Hepatic stellate cell (primary cell): ENCODE data around the gene ADORA2A.
A peak's percentile ranks its signal among the peaks of the same experiment; 100 is the strongest.

Experiments
- DNase-seq: peaks from one replicate; pipeline ENCODE4 v3.0.0; 2011; ENCODE audit warnings: low spot score

Gene ADORA2A

DNA sequence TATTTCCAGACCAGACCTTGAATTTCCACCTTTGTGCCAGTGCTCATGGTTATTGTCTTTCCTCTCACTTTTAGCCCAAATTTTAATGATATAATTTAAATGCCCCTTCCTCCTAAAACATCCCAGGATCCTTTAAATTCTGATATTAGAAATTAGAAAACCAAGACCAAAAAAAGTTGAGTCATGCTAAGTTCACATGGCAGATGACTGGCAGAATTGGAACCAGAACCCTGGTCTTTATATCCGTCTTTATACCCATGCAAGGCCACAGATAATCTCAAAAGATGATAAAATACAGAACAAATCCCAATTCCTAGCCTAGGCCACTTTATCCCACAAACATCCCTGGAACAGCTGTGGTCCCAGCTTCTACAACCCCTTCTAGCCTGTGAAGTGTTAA lies 26.5 kb downstream of the ADORA2A start:
- DNase-seq = no peak

DNA sequence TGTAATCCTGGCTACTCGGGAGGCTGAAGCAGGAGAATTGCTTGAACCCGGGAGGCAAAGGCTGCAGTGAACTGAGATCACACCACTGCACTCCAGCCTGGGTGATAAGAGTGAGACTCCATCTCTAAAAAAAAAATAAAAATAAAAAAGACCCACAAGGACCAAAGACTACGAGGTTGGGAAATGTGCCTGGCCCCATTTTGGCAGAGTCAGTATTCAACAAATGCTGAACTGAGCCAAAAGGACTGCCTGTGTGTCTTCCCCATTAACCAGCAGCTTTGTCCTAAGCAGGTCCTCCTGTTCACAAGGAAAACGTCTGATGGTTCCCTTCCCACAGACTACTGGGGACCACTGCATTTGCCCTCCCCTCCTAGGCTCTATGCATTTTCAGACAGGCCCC lies 27.6 kb downstream of the ADORA2A start:
- no peak for DNase-seq

DNA sequence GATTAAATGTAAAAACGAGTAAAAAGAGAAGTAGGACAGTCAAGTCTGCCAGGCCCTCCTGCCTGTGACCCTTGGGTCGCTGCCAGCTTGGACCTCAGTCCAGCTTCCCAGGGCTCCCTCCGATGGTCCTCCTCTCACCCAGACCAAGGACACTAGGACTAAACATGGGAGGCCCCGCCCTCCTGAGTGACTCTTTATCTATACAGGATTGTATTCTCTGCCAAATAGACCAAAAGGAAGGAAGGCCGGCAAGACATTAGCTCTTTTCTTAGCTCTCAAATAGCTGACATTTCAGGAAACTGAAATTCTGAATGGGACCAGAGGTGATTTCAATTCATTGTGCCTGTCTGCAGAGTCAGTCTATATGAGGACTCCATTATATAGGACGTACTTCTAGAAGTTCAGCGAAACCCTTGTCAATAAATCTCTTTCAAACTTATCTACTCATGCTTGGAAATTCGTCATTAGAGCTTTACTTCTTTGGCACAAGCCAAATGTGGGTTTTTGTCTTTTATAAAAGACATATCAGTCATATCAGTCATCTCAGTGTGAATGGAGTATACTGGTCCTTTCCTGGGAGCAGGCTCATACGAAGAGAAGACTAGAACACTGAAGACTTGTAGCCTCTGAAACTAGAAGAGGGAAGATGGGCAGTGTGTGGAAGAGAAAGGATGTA lies 28.5 kb downstream of the ADORA2A start:
- no peak for DNase-seq

- DNase-seq = no peak
Measured at GRCh38 chr22:24457894-24458420, 30.6 kb downstream of the ADORA2A start.

DNA sequence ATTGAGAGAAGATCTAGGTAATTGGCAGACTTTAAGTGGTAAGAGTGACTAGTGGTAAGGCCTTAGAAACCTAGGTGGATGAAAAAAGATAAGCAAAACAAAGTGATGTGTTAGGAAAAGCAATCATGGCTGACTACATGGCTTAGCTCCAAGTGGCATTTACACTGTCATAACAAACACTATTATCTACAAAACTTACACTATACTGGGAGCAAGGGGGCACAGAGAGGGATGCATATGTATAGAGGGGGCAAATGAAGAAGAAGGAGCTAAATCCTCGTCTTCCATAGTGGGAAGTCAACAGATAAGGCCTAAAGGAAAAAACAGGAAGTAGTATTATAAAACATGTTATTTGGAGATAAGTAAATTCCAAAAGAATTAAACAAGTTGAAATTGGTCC lies 32.5 kb downstream of the ADORA2A start:
- DNase-seq = no peak

DNA sequence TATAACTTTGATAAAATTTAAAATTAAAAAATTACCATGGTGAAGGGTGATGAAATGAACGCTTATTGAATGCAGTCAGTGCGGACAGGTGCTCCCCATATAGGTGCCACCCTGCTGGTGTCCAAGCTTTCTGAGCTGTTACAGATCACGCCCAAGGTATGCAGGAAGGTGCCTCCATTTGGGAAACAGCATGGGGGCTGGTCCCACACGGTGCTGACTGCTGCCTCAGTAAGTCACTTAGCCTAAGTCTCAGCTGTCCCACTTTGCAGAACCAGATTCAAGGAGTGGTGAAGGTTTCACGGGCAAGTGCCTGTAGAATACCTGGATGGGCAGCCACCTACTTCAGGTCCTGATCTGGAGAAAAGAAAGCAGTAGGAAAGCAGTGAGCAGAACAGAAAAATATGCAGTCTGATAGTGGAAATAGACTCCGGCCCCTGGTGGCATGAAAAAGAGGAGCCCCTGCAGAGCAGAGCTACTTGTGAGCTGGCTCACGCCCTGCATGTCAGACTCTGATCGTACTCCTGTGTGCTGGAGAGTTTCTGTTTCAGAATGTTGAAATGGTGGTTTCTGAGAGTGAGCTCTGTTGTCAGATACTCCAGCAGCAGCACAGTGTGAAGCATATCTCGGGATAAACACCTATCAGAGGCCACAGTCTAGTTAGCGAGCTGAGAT lies 33.2 kb downstream of the ADORA2A start:
- DNase-seq = no peak

DNA sequence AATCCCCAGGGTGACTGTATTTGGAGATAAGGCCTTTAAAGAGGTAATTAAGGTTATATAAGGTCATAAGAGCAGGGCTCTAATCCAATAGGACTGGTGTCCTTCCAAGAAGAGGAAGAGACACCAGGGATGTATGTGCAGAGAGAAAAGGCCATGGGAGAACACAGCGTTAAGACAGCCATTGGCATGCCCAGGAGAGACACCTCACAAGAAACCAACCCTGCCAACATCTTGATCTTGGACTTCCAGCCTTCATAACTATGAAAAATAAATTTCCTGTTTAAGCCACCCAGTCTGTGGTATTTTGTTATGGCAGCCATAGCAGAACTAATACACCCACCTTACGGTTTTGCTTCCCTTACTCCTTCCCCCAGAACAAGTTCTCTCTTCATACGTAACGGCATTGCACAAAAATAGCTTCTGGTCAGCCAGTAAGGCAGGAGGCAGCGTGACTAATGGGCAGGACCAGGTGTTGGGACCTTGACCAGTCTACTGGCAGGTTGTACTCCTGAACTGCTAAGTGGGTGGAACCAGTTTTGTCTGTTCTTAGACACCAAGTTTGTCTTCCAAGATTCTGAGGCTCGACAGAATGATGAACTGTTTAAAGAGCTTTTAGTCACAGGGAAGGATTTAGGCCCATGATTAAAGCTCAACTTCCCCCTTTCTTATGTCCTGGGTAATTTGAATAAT lies 35.8 kb downstream of the ADORA2A start:
- no peak for DNase-seq

DNA sequence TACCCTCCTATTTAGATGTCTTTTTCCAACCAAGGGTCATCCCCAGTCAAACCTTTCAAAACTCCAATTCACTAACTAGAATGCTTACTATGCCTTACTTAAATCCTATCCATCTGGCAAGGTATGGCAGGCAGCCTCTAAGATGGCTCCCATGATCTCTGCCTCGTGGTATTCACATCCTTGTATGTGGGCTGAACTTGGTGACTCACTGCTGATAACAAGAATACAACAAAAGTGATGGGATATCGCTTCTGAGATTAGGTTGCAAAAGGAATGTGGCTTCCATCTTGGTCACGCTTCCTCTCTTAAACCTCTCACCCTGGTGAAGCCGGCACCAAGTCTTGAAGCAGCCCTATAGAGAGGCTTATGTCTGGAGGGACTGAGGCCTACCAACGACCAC lies 38.2 kb downstream of the ADORA2A start:
- DNase-seq = no peak

- no peak for DNase-seq
Measured at GRCh38 chr22:24465975-24466374, 38.6 kb downstream of the ADORA2A start.

- peak; percentile 46 for DNase-seq
Measured at GRCh38 chr22:24466716-24467328, 39.4 kb downstream of the ADORA2A start.

DNA sequence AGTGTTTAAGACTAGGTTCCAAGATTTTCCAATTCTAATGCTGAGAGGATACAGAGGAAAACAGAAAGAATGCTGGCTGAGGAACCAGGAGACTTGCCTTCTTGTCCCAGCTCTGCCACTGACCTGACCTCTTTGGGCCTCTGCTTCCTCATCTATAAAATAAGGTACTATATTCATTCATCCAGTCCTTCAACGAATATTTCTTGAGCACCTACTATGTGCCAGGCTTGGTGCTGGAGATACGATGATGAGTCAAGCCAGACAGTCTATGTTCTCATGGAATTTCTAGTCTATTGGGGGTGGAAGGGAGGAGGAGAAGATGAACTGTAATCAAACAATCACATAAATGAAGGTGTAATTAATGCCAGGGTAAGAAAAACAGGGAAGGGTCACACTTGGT lies 39.9 kb downstream of the ADORA2A start:
- DNase-seq = no peak

GRCh38 chr22:24471570-24471969 lies 44.2 kb downstream of the ADORA2A start:
- DNase-seq = peak; percentile 45

GRCh38 chr22:24473284-24473683 lies 45.9 kb downstream of the ADORA2A start:
- no peak for DNase-seq

DNA sequence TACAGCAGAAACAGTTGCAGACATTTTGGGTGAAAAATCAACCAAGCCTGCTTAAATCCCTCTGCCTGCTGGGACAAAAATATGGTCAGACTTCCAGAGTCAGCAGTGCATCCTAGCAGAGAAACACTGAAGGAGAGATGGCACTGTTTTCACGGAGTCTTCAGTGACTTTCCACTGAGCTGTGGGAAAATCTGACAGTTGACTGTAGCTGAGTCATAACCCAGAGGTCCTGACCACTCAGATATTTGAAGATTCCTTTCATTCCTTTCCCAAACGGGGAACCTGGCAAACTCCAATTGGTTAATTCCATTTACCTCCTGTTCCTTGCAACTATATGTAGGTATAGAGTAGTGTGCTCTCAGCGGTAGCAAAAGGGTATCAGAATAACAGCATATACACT lies 46.8 kb downstream of the ADORA2A start:
- DNase-seq = peak; percentile 73

GRCh38 chr22:24474649-24475255 lies 47.4 kb downstream of the ADORA2A start:
- DNase-seq = no peak

DNA sequence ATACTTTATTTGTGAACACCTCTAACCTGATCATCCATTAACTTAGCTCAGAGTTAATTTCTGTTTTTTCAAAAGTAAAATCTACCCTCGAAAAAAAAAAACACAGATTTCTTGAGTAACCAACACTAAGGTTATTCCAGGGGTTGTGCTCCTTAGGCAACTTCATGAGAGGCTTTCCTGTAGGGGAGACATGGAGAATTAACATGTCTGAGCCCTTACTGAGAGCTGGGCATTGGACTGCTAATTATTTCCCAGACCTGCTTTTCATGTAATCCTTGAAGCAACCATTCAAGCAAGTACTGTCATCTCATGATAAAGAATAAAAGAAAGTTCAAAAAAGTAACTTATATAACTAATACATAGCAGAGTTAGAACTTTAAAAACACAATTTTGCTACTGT lies 54.2 kb downstream of the ADORA2A start:
- no peak for DNase-seq

DNA sequence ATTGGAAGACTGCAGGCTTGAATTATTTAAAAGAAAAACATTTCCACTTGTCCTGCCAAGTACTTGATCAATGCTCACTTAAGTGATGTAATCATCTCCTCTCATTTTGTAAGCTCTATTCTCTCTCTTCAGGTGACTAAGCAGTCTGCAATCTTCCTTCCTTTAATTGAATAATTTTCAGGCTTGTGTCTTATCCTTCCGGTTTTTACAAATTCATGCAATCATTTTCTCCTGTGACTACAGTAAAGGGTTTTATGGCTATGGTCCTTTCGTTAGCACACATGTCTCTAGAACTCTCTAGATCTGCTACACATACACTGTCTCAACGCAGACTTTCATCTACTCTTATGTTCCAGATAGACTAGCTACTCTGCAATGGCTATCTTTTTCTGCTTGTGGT lies 55.2 kb downstream of the ADORA2A start:
- DNase-seq = no peak

GRCh38 chr22:24482998-24483397 lies 55.6 kb downstream of the ADORA2A start:
- no peak for DNase-seq

DNA sequence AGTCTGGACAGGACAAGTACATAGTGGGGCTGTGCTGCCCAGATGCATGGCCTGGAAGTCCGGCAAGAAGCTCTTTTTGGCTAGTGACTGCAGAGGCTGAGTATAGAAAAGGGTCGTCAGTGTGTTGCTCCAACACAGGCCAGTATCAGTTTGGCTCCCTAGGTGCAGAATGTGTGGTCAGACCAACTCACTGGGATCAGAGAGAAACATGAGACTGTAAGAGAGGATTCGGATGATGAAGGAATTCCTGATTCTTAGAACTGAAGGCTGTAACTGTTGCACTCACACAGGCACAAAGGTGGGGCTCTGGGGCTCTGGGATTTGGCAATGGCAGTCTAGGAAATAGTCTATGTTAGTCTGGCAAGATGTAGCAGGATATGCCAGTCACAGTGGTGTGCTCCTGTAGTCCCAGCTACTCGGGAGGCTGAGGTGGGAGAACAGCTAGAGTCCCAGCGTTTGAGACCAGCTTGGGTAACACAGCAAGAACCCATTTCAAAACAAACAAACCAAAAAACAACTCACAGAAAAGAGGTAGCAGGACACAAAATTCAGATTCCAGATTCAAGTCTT lies 56.7 kb downstream of the ADORA2A start:
- no peak for DNase-seq

GRCh38 chr22:24485170-24485569 lies 57.8 kb downstream of the ADORA2A start:
- no peak for DNase-seq

- DNase-seq = no peak
Measured at GRCh38 chr22:24485608-24486007, 58.2 kb downstream of the ADORA2A start.

DNA sequence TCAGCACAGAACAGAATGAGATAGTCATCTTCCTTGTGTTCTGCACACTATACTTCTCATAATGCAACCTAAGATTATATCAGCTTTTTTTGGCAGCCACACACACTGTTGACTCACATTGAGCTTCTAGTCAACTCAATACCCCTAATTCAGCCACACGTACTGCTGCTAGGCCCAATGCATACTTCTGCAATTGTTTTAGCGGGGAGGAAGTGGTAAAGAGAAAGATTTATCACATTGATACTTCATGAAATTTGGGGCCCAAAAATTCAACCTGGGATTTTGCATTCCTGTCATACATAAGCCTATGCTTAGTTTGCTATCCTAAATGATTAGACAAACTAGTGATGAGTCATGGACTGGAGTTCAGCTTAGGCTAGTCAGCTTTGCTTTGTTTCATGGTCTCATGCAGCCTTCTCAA lies 59.1 kb downstream of the ADORA2A start:
- DNase-seq = peak; percentile 69
